ENCODE data around the gene NEXN.

DNA sequence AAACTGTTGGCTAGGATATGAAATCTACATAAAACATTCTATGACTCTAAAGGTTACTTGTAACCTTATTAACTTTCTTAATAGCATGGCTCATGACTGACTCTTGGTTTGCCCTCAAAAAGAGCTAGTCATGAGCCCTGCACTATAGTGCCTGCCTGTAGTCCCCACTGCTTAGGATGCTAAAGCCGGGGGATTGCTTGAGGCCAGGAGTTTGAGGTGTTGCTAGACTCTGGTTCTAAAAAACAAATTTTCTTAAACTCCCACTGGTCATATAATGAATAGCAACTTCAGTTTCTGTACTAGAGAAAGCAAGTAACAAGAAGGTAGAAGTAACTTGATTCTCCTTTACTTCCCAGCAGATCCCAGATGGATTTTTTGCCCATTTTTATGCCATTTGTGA is 15.8 kb upstream of the NEXN start:
- TF ChIP-seq FOXM1 (IDR thresholded peaks at IDR 0.05; ENCODE audit: borderline replicate concordance) (no peak), PKNOX1 (IDR thresholded peaks at IDR 0.05) (no peak), ZNF384 (IDR thresholded peaks at IDR 0.05) (no peak), BHLHE40 (IDR thresholded peaks at IDR 0.05; ENCODE audit: borderline replicate concordance) (no peak), ELF4 (IDR thresholded peaks at IDR 0.05) (no peak), ARNT (IDR thresholded peaks at IDR 0.05) (no peak), FOXA1 (IDR thresholded peaks at IDR 0.05) (no peak), SUZ12 (IDR thresholded peaks at IDR 0.05) (no peak), L3MBTL2 (conservative IDR thresholded peaks at IDR 0.05) (no peak), NFRKB (IDR thresholded peaks at IDR 0.05) (no peak)

All from HEK293T (cell line).